NCI-H1436 (cell line): ENCODE measurements around the gene GTPBP6.
"Not testable (repeated sequence)": the region's sequence is repeated elsewhere in the genome, so short reads cannot be mapped to it uniquely, and the experiment has no call there.

Source experiments
- DNase-seq: peaks from one replicate; lab custom pipeline; 2025; lab: John Stamatoyannopoulos, UW

Gene GTPBP6

DNA sequence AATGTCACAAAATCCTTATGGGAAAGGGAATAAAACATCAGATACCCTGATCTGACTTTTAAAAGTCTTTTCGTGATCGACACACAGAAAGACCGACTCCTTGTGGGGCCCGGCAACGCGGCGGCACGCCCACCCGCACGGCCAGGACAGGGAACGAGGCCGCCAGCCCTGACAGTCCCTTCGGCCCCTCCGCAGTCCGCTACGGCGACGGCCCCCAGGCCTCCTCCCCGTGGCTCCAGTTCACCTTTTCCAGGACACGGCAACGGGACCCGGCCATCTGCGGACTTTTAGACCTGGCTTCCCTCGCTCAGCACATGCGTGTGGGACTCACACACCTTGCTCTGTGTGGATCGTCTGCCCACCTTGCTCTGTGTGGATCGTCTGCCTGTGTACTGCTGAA is 33.6 kb upstream of the GTPBP6 start:
- no peak for DNase-seq

DNA sequence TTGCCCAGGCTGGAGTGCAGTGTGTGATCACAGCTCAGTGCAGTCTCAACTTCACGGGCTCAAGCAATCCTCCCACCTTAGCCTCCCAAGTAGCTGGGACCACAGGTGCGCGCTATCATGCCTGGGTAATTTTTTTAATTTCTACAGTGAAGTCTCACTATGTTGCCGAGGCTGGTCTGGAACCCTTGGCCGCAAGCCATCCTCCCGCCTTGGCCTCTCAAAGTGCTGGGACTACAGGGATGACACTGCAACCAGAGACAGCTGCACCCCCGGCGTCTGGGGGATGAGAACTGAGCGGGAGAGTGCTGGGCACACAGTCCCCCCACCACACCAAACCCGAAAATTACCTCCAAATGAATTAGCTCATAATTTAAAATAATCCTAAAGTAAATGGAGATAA is 33.1 kb upstream of the GTPBP6 start:
- no peak for DNase-seq

DNA sequence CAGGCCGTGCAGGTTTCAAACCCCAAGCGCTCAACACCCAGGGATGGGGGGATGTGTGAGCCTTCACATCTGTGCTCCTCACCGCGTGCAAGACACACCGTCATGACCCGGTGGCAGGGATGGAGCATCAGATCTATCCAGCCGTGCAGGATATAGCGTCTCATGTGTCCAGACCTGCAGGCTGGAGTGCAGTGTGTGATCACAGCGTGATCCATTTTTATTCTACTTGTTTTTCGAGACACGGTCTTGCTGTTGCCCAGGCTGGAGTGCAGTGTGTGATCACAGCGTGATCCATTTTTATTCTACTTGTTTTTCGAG is 32.7 kb upstream of the GTPBP6 start:
- not testable (repeated sequence) for DNase-seq

DNA sequence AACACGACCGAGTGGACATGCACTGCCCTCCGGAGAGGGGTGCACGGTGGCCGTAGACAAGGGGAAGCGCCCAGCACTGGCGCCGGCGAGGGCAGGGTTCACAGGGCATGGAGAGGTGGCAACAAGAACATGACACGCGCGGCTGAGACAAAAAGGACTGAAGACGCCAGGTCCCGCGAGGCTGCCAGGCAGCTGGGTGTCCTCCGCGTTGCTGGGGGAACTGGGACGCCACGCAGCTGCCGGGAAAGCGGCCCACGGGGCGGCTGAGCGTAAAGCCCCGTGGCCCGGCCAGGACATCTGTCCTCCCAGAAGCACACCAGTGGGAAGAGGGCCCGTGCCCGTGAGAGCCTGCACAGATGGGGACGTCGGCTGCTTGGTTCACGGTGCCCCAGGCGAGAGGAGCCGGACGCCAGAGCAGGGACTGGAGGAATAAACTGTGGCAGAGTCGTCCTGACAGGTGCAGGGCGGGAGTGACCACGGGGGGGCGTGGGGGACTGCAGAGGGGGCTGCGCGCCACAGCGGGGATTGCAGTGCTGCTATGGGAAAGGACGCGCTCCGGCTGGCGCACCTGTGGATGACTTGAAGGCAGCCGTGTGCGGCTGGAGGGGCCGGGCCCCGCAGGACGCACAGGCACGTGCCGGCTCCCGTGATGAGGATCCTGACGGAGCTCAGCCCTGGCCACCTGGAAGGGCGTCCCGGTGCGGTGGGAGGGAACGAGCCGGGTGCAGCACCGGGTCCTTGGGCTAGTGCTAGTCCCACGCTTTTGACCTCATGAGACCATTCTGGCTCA is 32.1 kb upstream of the GTPBP6 start:
- no peak for DNase-seq

DNA sequence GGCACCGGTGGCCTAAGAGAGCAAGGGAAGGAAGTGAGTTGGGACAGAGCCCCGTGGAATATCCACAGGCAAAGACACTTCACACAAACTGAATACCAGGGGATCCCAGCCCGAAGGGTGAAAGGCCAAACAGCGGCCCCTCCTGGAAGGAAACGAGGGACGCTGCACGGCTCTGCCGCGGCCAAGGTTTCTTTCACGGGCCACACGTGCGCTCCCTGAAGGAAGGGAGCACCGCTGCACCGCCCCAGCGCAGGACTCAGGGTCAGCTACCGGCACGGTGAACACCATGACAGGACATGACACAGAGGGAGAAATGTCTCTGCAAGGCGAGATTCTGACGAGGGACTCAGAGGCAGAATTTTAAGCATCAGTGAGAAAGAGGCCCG is 31.5 kb upstream of the GTPBP6 start:
- no peak for DNase-seq

DNA sequence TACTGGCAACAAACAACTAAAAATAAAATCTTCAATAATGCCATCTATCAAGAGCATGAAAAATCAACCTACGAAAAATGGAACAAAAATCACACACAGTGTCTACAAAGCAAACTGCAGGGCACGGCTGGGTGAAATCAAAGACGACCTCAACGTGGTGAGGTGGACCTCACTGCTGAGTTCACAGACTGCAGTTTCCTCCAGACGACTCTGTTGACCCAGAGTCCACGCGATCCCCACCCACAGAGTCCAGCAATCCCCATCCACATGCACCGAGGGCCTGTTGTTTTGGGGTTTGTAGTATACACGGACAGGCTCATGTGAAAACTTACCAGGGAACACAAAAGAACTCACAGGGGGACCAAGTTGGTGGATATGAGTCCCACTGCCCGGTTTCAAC is 31.1 kb upstream of the GTPBP6 start:
- DNase-seq, result no peak

DNA sequence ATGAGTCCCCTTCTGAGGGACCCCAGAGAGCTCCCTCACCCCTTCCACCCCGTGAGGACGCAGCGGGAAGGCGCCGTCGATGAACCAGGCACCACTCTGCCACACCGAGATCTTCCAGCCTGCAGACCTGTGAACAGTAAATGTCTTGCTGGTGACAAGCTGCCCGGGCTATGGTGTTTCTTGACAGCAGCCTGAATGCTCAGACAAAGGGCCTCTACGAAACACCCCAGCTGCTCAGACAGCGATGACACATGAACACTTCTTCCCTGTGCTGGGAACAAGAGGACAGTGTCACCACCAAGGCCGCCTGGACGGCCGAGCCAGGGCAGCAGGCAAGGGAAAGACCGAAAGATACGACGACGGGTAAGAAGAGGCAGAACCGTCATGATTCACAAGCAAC is 30.6 kb upstream of the GTPBP6 start:
- no peak for DNase-seq

DNA sequence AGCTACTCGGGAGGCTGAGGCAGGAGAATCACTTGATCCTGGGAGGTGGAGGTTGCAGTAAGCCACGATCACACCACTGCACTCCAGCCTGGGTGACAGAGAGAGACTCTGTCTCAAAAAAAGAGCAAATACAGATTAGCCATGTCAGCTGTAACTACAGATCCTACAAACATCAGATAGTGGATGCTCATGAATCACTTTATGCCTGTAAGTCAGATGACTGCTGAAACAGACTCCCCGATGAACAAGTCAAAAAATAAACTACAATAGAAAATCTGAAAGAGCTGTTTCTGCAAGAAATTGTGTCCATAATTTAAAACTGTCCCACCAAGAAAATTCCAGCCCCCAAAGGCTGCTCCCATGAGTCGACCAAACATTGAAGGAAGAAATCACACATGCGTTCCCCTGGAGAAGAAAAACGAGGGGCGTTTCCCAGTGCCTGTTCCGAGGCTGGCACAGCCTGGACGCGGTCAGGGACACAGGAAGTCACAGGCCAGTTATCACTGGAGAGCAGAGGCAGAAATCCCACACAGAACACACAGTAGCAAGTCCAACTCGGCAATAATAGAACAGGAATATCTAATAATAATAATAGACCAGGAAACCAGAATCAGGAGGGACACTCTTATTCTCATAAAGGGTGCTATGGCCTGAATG is 30.0 kb upstream of the GTPBP6 start:
- no peak for DNase-seq

DNA sequence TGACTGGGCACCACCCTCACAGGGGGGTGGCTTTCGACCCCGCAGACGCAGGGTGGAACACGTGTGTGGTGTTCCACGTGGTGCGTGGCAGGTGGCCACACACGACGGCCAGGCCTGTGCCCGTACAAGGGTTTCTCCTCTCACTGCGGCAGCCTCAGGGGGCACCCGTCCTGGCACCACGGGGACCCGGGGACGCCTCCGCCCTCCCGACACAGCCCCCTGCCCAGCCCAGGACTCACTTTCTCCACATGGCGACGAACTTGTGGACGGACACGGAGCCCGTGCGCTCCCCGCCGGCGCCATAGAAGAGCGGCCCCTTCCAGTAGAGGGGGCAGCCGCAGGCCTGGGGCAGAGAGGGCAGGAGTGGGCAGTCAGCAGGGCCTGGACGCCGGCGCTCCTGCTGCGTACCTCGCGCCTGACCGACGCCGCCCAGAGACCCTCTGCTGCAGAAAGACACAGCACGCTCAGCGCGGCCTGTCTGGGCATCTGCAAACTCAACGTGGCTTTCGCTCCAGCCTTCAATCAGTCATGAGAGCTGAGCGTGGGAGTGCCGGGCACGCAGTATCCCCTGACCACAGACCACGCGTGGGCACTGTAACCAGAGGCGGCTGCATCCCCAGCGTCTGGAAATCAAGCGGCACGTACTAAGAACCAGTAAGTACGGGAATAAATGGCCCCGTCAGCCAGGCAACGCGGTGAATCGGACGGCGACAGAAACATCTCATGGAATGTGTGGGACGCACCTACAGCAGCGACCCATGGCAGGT is 28.9 kb upstream of the GTPBP6 start:
- DNase-seq, result no peak

DNA sequence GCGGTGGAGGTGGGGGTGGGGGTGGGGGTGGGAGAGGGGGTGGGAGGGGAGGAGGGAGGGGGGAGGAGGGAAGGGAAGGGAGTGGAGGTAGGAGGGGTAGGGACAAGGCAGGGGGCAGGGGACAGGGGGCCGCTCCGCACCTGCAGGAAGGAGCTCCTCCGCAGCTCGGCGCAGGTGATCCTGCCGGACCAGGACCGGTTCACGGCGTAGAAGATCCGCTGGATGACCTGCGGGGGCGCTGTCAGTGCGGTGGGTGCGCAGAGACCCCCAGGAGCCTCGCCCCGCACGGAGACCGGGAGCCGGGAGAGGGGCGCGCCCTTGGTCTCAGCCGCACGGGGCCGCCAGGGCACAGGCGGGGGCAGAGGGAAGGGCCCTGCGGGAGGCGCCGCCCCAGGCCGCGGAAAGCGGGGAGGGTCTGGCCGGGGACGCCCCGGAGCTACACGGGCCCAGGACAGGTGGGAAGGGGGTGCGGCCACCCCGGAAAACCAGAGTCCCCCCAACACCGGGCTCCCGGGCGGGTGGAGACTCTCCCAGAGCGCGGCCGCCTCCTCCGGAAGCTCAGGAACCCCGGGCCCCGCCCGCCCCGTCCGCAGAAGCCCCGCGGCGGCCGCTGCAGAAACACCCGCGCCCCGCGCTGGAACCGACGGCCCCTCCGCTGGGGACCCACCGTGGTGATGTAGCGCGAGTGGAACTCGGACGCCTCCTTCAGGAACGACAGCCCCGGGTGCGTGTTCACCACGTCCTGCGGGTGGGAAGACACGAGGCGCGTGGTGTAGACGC is 27.6 kb upstream of the GTPBP6 start:
- no peak for DNase-seq

DNA sequence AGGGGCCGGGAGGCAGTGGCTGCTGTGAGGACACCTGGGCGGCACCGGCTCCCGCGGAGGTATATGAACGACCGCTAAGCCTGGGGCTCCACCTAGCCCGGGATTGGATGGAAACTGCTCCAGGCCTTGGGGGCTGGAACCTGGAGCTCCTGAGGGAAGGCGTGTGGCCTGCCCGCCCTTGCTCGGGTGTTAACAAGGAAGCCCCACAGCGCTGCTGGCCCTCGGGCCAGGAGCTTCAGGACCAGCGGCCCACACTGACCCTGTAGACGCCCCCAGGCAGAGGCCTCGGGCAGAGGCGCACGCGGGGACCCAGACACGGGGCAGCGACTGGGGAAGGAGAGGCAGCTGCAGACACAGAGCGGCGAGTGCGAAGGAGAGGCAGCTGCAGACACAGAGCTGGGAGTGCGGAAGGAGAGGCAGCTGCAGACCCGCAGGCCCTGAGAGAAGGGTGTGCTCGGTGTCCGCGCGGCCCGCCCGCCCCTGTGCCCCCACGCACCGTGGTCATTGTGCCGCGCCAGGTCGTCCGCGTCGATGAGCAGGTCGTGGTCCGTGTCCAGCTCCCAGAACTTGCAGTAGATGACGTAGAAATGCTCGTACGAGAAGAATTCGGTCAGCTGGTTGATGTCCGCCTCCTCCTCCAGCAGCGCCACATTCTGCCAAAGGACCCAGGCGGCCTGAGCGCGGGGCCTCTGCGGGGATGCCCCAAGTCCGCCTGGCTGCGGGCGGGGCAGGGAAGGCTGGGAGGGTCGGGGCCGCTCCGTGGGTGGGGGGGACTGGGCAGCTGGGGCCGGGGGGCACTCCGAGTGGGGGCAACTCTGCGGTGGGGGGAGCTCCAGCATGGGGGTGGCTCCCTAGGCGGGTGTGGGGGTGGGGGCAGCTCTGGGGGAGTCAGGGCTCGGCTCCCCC is 26.7 kb upstream of the GTPBP6 start:
- DNase-seq, result no peak

DNA sequence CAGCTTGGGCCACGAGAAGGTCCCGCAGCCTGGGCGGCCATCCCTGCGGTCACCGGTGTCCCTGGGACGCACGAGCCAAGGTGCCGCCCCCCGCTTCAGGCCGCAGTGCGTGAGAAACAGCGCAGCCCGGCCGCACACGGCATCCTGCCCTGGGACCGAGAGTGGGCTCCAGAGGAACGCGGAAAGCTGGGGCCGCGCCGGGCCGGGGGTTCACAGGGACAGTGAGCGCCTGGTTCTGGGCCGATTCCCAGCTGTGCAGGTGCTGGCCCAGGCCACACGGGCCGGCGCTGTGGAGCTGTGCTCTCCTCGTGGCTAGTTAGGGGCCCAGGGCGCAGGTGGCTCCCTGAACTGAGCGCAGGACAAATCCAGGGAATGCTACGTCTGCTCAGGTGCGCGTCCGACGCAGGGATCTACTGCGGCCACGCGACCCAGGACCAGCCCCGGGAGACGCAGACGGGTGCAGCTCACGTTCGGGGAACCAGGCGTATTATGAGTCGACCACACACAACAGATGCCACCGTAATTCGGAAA is 25.8 kb upstream of the GTPBP6 start:
- DNase-seq, result no peak

DNA sequence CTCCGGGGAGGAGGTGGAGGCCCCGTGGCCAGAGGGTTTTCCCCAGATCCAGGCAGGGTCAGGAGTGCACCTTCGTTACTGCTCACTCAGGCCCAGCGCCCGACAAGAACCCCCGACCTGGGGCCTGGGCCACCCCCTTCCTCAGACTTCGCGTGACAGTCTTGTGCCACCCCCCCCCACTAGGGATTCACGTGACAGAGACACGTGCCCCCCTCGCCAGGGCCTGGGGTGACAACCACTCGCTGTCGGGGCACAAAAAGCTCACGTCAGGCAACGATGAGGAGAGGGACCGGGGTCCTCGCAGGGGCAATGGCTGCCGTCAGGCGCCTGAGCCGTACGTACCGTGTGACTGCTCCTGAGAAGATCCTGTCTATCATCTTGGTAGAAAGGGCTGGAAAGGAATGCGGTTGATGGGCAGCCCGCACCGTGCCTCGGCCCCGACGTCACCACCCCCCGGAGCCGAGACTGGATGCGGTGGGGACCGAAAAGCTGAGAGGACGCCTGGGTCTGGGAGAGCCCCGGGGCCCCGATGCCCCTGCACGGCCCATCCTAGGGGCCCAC is 23.0 kb upstream of the GTPBP6 start:
- DNase-seq, result no peak

DNA sequence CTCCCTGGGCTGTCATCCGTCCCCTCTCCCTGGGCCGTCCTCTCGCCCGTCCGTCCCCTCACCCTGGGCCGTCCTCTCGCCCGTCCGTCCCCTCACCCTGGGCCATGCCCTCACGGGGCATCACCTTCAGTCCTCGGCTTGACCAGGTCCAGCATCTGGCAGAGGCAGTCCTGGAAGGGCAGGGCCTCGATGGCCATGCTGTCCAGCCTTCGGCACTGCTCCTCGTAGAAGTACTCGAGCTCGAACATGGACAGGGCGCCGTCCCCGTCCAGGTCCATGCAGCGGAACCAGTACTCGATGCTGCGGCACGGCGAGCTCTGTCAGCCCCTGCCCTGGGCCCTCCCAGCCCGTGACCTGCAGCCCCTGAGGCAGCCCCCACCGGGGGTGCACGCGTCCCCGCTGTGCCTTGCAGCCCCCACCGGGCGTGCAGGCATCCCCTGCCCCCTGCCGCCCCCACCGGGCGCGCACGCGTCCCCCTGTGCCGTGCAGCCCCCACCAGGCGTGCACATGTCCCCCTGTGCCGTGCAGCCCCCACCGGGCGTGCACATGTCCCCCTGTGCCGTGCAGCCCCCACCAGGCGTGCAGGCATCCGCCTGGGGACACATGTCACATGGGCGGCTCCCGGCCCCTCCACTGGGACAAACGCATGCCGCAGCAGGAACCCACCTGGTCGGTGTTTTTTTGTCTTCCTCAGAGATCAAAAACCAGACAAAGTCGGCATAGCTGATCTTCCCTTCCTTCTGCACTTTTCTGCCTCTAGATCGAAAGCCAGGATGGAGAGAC is 22.2 kb upstream of the GTPBP6 start:
- DNase-seq, result no peak

DNA sequence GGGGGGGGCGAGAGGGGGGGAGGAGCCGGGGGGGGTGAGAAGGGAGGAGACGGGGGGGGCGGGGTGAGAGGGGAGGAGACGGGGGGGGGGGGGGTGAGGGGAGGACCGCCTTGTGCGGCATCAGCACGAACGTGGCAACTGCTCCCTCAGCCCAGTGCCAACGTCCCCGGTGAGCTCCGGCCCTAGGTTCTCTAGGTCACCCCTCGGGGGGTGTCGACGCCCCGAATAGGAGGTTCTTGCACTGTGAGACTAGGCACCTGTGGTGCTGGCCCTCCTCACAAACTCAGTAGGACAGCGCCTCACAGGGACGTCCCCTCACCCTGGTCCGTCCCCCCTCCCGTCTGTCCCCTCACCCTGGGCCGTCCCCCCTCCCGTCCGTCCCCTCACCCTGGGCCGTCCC is 21.5 kb upstream of the GTPBP6 start:
- DNase-seq, result no peak

DNA sequence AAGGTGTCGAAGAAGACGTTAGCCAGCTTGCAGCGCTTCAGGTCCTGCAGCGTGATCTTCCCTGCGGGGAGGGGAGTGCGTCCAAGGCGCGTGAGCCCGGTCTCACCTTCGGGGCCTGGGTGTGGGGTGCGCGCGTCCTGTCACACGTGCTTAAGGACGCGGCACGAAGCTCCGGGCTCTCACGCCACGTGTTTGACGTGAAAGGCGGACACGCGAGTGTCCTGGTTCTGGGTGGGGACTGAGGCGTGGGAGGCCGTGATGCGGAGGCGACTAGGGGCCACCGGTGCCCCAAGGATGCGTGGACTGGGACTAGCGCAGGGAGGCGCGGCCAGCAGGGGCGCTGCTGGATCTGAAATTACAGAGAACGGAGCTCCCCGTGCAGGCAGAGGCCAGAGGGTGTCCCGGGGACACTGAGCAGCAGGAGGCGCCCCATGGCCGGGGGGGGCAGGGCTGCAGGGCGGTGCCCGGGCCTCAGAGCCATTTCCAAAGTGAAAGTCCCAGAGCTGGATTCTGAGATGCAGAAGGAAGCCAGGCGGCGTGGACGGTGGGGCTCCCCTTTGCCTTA is 20.3 kb upstream of the GTPBP6 start:
- DNase-seq, result no peak

DNA sequence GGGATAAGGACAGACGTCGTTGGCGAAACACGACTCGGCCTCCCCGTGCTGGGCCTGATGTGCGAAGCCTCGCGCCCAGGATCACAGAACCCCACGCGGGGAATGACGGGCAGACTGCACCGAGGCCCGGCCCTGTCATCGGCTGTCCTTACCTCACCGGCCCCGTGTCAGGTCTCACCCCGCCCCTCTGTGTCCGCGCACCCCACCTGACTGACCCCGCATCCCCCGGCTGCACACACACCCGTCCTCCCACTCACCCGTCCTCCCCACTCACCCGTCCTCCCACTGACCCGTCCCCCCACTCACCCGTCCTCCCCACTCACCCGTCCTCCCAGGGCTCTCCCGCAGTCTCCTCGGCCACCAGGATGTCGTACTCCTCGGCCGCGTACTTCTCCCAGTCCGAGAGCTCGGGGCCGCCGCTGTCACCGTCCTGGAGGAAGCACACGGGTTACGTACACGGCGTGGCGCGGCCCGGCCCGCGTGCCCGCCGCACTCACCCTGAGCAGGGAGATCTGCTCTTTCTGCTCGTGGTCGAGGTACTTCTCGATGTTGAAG is 19.8 kb upstream of the GTPBP6 start:
- DNase-seq, result no peak

DNA sequence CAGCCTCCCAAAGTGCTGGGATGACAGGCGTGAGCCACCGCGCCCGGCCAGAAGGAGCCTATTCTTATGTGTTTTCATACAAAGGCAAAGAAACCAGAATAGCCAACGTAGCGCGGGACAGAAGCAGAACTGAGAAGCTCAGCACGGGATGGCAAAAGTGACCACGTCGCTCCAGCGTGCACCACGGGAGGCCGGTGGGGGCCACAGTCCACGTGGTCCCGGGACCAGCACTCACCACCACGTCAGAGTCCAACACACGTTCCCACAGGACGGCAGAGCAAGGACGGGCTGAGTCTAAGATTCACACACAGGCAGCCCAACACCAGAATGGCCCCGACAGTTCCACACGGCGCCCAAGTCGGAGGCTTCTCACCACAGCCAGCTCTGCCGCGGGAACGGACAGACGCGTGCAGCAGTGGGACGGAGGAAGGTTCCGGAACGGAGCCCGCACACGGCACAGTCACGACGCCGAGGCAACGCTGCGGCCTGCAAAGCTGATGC is 18.8 kb upstream of the GTPBP6 start:
- no peak for DNase-seq

DNA sequence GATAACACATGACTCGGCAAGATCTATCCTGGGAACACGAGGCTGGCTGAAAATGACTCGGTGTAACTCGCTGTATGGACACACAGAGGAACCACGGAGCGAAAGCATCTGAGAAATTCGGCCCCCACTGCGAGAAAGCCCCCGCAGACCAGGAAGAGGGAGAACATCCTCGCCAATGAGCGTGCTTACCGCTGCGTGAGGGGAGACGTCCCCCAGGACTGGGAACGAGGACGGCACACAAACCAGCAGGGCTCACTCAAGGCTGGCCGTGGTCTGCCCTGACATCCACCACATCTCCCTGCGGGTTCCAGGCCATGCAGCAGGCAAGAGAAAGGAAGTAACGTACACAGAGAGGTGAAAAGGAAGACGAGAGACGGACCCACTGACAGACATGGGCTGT is 17.6 kb upstream of the GTPBP6 start:
- no peak for DNase-seq
